Panc1 (cell line): ENCODE results near the gene S100A1.

ENCODE experiments used
- POLR2AphosphoS5 ChIP-seq: IDR thresholded peaks from 2 replicates; pipeline ENCODE4 v1.6.1; 2012; ENCODE audit warnings: mild to moderate bottlenecking, low read depth, low read length, moderate library complexity
- SIN3A ChIP-seq: IDR thresholded peaks from 2 replicates; pipeline ENCODE4 v1.6.1; 2012; ENCODE audit warnings: low read depth, mild to moderate bottlenecking, low read length, moderate library complexity, borderline replicate concordance; ENCODE audit not compliant: insufficient read depth
- TCF7L2 ChIP-seq: IDR thresholded peaks from 2 replicates; pipeline ENCODE4 v1.6.1; 2011; ENCODE audit warnings: mild to moderate bottlenecking, low read depth, low read length, inconsistent platforms
- TF ChIP-seq, protein P1 (sequence below): fragments of 450-650 bp; IDR thresholded peaks from 2 replicates; pipeline ENCODE4 v1.5.1; 2017; ENCODE audit warnings: mild to moderate bottlenecking
- TF ChIP-seq, protein P2 (sequence below), 2 experiments: IDR thresholded peaks; 2 replicates each; pipeline ENCODE4 v1.6.1; 2011 to 2012; ENCODE audit warnings: low read depth in 2 of 2, control low read depth in 1 of 2, low read length in 1 of 2, mild to moderate bottlenecking in 1 of 2, moderate library complexity in 1 of 2; ENCODE audit not compliant: insufficient read depth in 1 of 2

- TF ChIP-seq, protein P1, sequence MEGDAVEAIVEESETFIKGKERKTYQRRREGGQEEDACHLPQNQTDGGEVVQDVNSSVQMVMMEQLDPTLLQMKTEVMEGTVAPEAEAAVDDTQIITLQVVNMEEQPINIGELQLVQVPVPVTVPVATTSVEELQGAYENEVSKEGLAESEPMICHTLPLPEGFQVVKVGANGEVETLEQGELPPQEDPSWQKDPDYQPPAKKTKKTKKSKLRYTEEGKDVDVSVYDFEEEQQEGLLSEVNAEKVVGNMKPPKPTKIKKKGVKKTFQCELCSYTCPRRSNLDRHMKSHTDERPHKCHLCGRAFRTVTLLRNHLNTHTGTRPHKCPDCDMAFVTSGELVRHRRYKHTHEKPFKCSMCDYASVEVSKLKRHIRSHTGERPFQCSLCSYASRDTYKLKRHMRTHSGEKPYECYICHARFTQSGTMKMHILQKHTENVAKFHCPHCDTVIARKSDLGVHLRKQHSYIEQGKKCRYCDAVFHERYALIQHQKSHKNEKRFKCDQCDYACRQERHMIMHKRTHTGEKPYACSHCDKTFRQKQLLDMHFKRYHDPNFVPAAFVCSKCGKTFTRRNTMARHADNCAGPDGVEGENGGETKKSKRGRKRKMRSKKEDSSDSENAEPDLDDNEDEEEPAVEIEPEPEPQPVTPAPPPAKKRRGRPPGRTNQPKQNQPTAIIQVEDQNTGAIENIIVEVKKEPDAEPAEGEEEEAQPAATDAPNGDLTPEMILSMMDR: no peak
- TF ChIP-seq POLR2AphosphoS5: no peak
- no peak for TF ChIP-seq TCF7L2
- TF ChIP-seq, protein P2, sequence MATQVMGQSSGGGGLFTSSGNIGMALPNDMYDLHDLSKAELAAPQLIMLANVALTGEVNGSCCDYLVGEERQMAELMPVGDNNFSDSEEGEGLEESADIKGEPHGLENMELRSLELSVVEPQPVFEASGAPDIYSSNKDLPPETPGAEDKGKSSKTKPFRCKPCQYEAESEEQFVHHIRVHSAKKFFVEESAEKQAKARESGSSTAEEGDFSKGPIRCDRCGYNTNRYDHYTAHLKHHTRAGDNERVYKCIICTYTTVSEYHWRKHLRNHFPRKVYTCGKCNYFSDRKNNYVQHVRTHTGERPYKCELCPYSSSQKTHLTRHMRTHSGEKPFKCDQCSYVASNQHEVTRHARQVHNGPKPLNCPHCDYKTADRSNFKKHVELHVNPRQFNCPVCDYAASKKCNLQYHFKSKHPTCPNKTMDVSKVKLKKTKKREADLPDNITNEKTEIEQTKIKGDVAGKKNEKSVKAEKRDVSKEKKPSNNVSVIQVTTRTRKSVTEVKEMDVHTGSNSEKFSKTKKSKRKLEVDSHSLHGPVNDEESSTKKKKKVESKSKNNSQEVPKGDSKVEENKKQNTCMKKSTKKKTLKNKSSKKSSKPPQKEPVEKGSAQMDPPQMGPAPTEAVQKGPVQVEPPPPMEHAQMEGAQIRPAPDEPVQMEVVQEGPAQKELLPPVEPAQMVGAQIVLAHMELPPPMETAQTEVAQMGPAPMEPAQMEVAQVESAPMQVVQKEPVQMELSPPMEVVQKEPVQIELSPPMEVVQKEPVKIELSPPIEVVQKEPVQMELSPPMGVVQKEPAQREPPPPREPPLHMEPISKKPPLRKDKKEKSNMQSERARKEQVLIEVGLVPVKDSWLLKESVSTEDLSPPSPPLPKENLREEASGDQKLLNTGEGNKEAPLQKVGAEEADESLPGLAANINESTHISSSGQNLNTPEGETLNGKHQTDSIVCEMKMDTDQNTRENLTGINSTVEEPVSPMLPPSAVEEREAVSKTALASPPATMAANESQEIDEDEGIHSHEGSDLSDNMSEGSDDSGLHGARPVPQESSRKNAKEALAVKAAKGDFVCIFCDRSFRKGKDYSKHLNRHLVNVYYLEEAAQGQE (IDR thresholded peaks at IDR 0.05; ENCODE audit: insufficient read depth in 1 of 2, low read depth in 2 of 2, low read length in 1 of 2): no peak
- TF ChIP-seq SIN3A: no peak
Observed at GRCh38 chr1:153610811-153611301, 17.4 kb upstream of the S100A1 start.
